HCT116 (cell line): Measurements from ENCODE around the gene NPIPA7. TPM values are rescaled to one million over a fixed set of nuclear protein-coding genes. Genes with fewer than 3 reads are reported as not detected.
"Not testable (repeated sequence)": the region's sequence is repeated elsewhere in the genome, so short reads cannot be mapped to it uniquely, and the experiment has no call there.

Experiments
- ATAC-seq: fragments of 200-7000 bp; cut with Tn5 transposase; 2 replicates; pipeline ENCODE4 v1.9.1; 2020; ENCODE audit warnings: mild to moderate bottlenecking, moderate library complexity
- BruUV-seq: library from RNA; stranded (reverse); fragments of 400-500 nt; replicated peaks from 2 replicates; lab custom pipeline; 2021; lab: Mats Ljungman, UMichigan
- CTCF ChIA-PET: fragments of 300-600 bp; sonication (Branson Sonifier 250); formaldehyde crosslinking; loops from one replicate; lab custom pipeline; 2021; ENCODE audit warnings: antibody characterized with exemption; lab: Charles Lee
- POLR2A ChIA-PET: fragments of 300-600, 350-600 bp; sonication (Branson Sonifier 250); formaldehyde crosslinking; loops from one replicate; lab custom pipeline; 2021; ENCODE audit warnings: antibody characterized with exemption; lab: Charles Lee
- RAD21 ChIA-PET, 2 experiments: fragments of 300-600 bp; sonication (Branson Sonifier 250); formaldehyde crosslinking; loops; one replicate each; lab custom pipeline; 2023; ENCODE audit warnings: low total read pairs in 2 of 2; ENCODE audit not compliant: uncharacterized antibody in 2 of 2, unreplicated experiment in 2 of 2, low non-redundant PET in 1 of 2; lab: Charles Lee
- DNase-seq: peaks from one replicate; pipeline ENCODE4 v3.0.0-alpha.2; 2010; ENCODE audit warnings: low read depth, low spot score
- H2AFZ ChIP-seq: fragments of 200-600 bp; shearing (Covaris generic), sonication (generic); 2 replicates; pipeline ENCODE4 v1.6.1; 2017; ENCODE audit warnings: low read depth, mixed run types, mixed read lengths, antibody characterized with exemption, low read length; ENCODE audit not compliant: poor library complexity, severe bottlenecking
- H3K27ac ChIP-seq: 2 replicates; pipeline ENCODE4 v1.5.1; 2012; ENCODE audit warnings: low read depth, low read length
- H3K27me3 ChIP-seq: fragments of 200-600 bp; sonication (generic); 2 replicates; pipeline ENCODE4 v1.6.1; 2016; ENCODE audit warnings: mixed run types, low read length, mixed read lengths; ENCODE audit not compliant: insufficient read depth
- H3K36me3 ChIP-seq, 2 experiments: fragments of 200-500 bp in 1 of 2; fragments of 200-600 bp in 1 of 2; sonication (Bioruptor generic) in 1 of 2; sonication (generic) in 1 of 2; 2 replicates each; pipeline versions ENCODE4 v1.5.1 to v1.6.1; 2014 to 2016; ENCODE audit warnings: low read length in 2 of 2, inconsistent platforms in 1 of 2, mixed read lengths in 1 of 2, mixed run types in 1 of 2; ENCODE audit not compliant: insufficient read depth in 2 of 2, control insufficient read depth in 1 of 2
- H3K4me1 ChIP-seq, 2 experiments: fragments of 200-600 bp in 1 of 2; sonication (generic) in 1 of 2; 2 replicates each; pipeline versions ENCODE4 v1.5.1 to v1.6.1; 2012 to 2017; ENCODE audit warnings: low read length in 2 of 2, inconsistent platforms in 1 of 2, mild to moderate bottlenecking in 1 of 2, mixed read lengths in 1 of 2, mixed run types in 1 of 2, moderate library complexity in 1 of 2; ENCODE audit not compliant: insufficient read depth in 2 of 2, control insufficient read depth in 1 of 2
- H3K4me2 ChIP-seq: fragments of 200-600 bp; sonication (generic); 2 replicates; pipeline ENCODE4 v1.6.1; 2017; ENCODE audit warnings: mixed run types, low read length, mixed read lengths
- H3K4me3 ChIP-seq, 2 experiments: fragments of 200-600 bp in 1 of 2; sonication (generic) in 1 of 2; replicated peaks in 1 of 2; 2 replicates each; pipeline ENCODE4 v1.5.1; 2011 to 2016; ENCODE audit warnings: low read length in 2 of 2, control low read depth in 1 of 2, low read depth in 1 of 2, mild to moderate bottlenecking in 1 of 2, mixed read lengths in 1 of 2, mixed run types in 1 of 2
- H3K79me2 ChIP-seq: fragments of 200-600 bp; sonication (generic); 2 replicates; pipeline ENCODE4 v1.6.1; 2017; ENCODE audit warnings: mild to moderate bottlenecking, mixed run types, low read length, moderate library complexity, mixed read lengths; ENCODE audit not compliant: insufficient read depth
- H3K9ac ChIP-seq: fragments of 200-600 bp; sonication (generic); 2 replicates; pipeline ENCODE4 v1.6.1; 2016; ENCODE audit warnings: low read length, mixed read lengths
- H3K9me2 ChIP-seq: fragments of 200-600 bp; sonication (generic), shearing (Covaris generic); 2 replicates; pipeline ENCODE4 v1.6.1; 2017; ENCODE audit warnings: mixed run types, mild to moderate bottlenecking, moderate library complexity; ENCODE audit not compliant: insufficient read depth
- H3K9me3 ChIP-seq, 2 experiments: fragments of 200-500 bp in 1 of 2; fragments of 200-600 bp in 1 of 2; sonication (Bioruptor generic) in 1 of 2; sonication (generic) in 1 of 2; 2 replicates each; pipeline ENCODE4 v1.6.1; 2014 to 2017; ENCODE audit warnings: low read length in 2 of 2, mixed read lengths in 2 of 2, inconsistent platforms in 1 of 2, low read depth in 1 of 2, mild to moderate bottlenecking in 1 of 2, mixed run types in 1 of 2, moderate library complexity in 1 of 2; ENCODE audit not compliant: control insufficient read depth in 1 of 2, insufficient read depth in 1 of 2
- H4K20me1 ChIP-seq: fragments of 200-600 bp; sonication (generic), shearing (Covaris generic); 2 replicates; pipeline ENCODE4 v1.6.1; 2017; ENCODE audit warnings: mixed run types, mild to moderate bottlenecking, moderate library complexity; ENCODE audit not compliant: insufficient read depth
- intact Hi-C: fragments of 100-400 bp; cut with micrococcal nuclease; formaldehyde crosslinking; loops from 2 replicates; pipeline ENCODE4 v1.10.0; 2022
- total RNA-seq: library from RNA; stranded (reverse); gene quantifications from one replicate; pipeline ENCODE4 v1.2.1, GENCODE V29; 2021; ENCODE audit not compliant: unreplicated experiment

The NPIPA7 gene
- total RNA-seq, 1 experiment from 2014 or later, result 4.5 TPM

- ATAC-seq, CTCF ChIA-PET, RAD21 ChIA-PET: not testable (repeated sequence)
These were observed 15.3 kb upstream of the NPIPA7 start for GRCh38 chr16:16363595-16363994.

GRCh38 chr16:16364100-16364499, 14.8 kb upstream of the NPIPA7 start:
- DNase-seq, H3K9me3 ChIP-seq, H3K4me2 ChIP-seq, ATAC-seq, H3K9me2 ChIP-seq, BruUV-seq, H2AFZ ChIP-seq, H3K4me3 ChIP-seq, H3K4me1 ChIP-seq, POLR2A ChIA-PET, H3K9ac ChIP-seq, intact Hi-C loops, H3K27me3 ChIP-seq, H4K20me1 ChIP-seq, H3K27ac ChIP-seq, RAD21 ChIA-PET, H3K36me3 ChIP-seq, H3K79me2 ChIP-seq, CTCF ChIA-PET: not testable (repeated sequence)

More at GRCh38 chr16:16363595-16363994, 15.3 kb upstream of the NPIPA7 start:
- H2AFZ ChIP-seq, H4K20me1 ChIP-seq, DNase-seq, H3K4me3 ChIP-seq, H3K9ac ChIP-seq, H3K9me2 ChIP-seq, H3K4me1 ChIP-seq, H3K9me3 ChIP-seq, H3K79me2 ChIP-seq, BruUV-seq, H3K27me3 ChIP-seq, intact Hi-C loops, H3K27ac ChIP-seq, H3K4me2 ChIP-seq, H3K36me3 ChIP-seq, POLR2A ChIA-PET: not testable (repeated sequence)

GRCh38 chr16:16364701-16365100, 14.2 kb upstream of the NPIPA7 start:
- intact Hi-C loops, H3K36me3 ChIP-seq, H3K9me2 ChIP-seq, H3K79me2 ChIP-seq, POLR2A ChIA-PET, H3K4me3 ChIP-seq, RAD21 ChIA-PET, H3K9ac ChIP-seq, H3K4me2 ChIP-seq, H3K9me3 ChIP-seq, H2AFZ ChIP-seq, BruUV-seq, DNase-seq, H3K27ac ChIP-seq, CTCF ChIA-PET, H3K27me3 ChIP-seq, H4K20me1 ChIP-seq, H3K4me1 ChIP-seq, ATAC-seq: not testable (repeated sequence)

GRCh38 chr16:16365319-16365718, 13.6 kb upstream of the NPIPA7 start:
- H3K36me3 ChIP-seq, H3K4me2 ChIP-seq, POLR2A ChIA-PET, H3K9me2 ChIP-seq, H3K9me3 ChIP-seq, H3K79me2 ChIP-seq, H3K27ac ChIP-seq, RAD21 ChIA-PET, intact Hi-C loops, H3K4me3 ChIP-seq, H2AFZ ChIP-seq, CTCF ChIA-PET, H4K20me1 ChIP-seq, DNase-seq, ATAC-seq, H3K4me1 ChIP-seq, H3K9ac ChIP-seq, H3K27me3 ChIP-seq, BruUV-seq: not testable (repeated sequence)
